Measurements from ENCODE around the gene PRRT3.

Gene PRRT3

DNA sequence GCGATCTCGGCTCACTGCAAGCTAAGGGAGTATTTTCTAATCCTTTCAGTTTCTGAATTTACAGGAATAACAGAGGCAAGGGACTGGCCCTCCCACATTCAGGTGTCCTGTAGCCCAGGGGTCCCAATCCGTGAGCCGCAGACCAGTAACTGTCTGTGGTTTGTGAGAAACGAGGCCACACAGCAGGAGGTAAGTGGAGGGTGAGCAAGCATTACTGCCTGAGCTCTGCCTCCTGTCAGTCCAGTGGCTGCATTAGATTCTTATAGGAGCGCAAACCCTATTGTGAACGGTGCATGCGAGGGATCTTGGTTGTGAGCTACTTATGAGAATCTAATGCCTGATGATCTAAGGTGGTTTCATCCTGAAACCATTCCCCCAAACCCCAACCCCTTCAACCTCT is 40.3 kb downstream of the PRRT3 start:
- no CpG with 5 or more reads among the region's 8 CpGs for WGBS (ENCODE audit: extremely low coverage, insufficient coverage, low lambda C conversion rate)
- no peak overlapping the region for H3K23ac ChIP-seq (ENCODE audit: low read length)
- no peak overlapping the region for H2AK5ac ChIP-seq (ENCODE audit: low read length)
- no peak overlapping the region for H4K8ac ChIP-seq (ENCODE audit: low read depth, low read length)
- H3K36me3 ChIP-seq (ENCODE audit: control insufficient read depth, insufficient read depth, low read length): no peaks in the 10 kb centered on the region
- H3K4me1 ChIP-seq (ENCODE audit: control insufficient read depth, low read depth, low read length): peaks cover 2% of the 10 kb centered on the region
- H3K27ac ChIP-seq (ENCODE audit: low read depth, low read length): no peak overlapping the region
- no peaks in the 10 kb centered on the region for H3K79me2 ChIP-seq (ENCODE audit: control insufficient read depth, insufficient read depth, low read length)
- no peak for DNase-seq
- H2BK5ac ChIP-seq (ENCODE audit: low read length): no peak overlapping the region
- no peak overlapping the region for H3K56ac ChIP-seq (ENCODE audit: low read length)
- no peak overlapping the region for H3K4ac ChIP-seq (ENCODE audit: low read depth, low read length)
- H2BK120ac ChIP-seq (ENCODE audit: low read depth, low read length): no peak overlapping the region
- H4K5ac ChIP-seq (ENCODE audit: low read length): no peak overlapping the region
- no peak overlapping the region for H3K9ac ChIP-seq (ENCODE audit: low read length)
- H3K79me1 ChIP-seq (ENCODE audit: low read length): no peaks in the 10 kb centered on the region
- no peak overlapping the region for H3K4me3 ChIP-seq (ENCODE audit: low read length)
- no peaks in the 10 kb centered on the region for H3K27me3 ChIP-seq (ENCODE audit: insufficient read depth, low read length, poor library complexity)
- no peak overlapping the region for H3K4me2 ChIP-seq (ENCODE audit: low read length)
- no peak overlapping the region for H3K18ac ChIP-seq (ENCODE audit: low read length)
- no peak overlapping the region for H2BK15ac ChIP-seq (replicated peaks; ENCODE audit: low read depth)

DNA sequence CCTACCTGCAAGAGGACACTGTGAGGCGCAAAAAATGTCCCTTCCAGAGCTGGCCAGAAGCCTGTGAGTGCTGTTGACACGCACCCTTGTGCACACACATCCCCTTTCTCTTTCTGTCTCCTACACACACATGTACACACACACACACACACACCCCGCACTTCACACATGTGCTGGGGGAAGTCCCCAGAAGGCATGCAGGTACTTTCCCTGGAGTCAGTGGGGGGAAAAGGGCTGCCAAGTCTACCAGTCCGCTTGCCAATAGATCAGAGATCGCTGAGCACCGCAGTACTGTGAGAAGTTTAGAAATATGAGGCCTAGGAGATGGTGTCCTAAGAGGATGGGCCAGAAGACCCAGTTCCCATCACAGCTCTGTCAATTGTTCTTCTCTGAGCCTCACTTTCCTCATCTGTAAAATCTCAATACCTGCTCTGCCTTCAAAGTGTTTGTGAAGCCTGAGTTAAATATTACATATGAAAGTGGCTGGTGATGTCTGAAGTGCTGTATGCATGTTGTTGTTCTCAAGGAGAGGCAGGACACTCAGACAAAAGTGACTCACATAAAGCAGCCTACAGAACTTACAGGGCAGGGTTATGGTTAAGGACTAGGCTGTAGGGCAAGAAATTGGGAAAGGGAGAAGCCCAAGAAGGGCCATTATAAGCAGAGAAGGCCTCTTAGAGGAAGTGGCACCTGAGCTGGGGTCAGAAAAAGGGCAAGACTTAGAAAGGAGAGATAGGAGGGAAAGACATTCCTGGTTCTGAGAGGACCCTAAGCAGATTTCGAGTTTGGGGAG is 42.8 kb downstream of the PRRT3 start:
- H4K8ac ChIP-seq (ENCODE audit: low read depth, low read length): no peak overlapping the region
- H2BK15ac ChIP-seq (replicated peaks; ENCODE audit: low read depth): no peak overlapping the region
- no peak overlapping the region for H4K5ac ChIP-seq (ENCODE audit: low read length)
- H3K4me1 ChIP-seq (ENCODE audit: control insufficient read depth, low read depth, low read length): no peaks in the 10 kb centered on the region
- H2AK5ac ChIP-seq (ENCODE audit: low read length): no peak overlapping the region
- no peak overlapping the region for H3K4me3 ChIP-seq (ENCODE audit: low read length)
- H3K9ac ChIP-seq (ENCODE audit: low read length): no peak overlapping the region
- WGBS (ENCODE audit: extremely low coverage, insufficient coverage, low lambda C conversion rate): no CpG with 5 or more reads among the region's 7 CpGs
- H3K4ac ChIP-seq (ENCODE audit: low read depth, low read length): no peak overlapping the region
- H2BK5ac ChIP-seq (ENCODE audit: low read length): no peak overlapping the region
- H3K27me3 ChIP-seq (ENCODE audit: insufficient read depth, low read length, poor library complexity): no peaks in the 10 kb centered on the region
- H3K4me2 ChIP-seq (ENCODE audit: low read length): no peak overlapping the region
- no peak overlapping the region for H3K27ac ChIP-seq (ENCODE audit: low read depth, low read length)
- no peaks in the 10 kb centered on the region for H3K79me1 ChIP-seq (ENCODE audit: low read length)
- no peaks in the 10 kb centered on the region for H3K36me3 ChIP-seq (ENCODE audit: control insufficient read depth, insufficient read depth, low read length)
- no peak overlapping the region for H3K56ac ChIP-seq (ENCODE audit: low read length)
- no peak overlapping the region for H2BK120ac ChIP-seq (ENCODE audit: low read depth, low read length)
- no peak overlapping the region for H3K23ac ChIP-seq (ENCODE audit: low read length)
- no peak overlapping the region for H3K18ac ChIP-seq (ENCODE audit: low read length)
- no peak for DNase-seq
- no peaks in the 10 kb centered on the region for H3K79me2 ChIP-seq (ENCODE audit: control insufficient read depth, insufficient read depth, low read length)

DNA sequence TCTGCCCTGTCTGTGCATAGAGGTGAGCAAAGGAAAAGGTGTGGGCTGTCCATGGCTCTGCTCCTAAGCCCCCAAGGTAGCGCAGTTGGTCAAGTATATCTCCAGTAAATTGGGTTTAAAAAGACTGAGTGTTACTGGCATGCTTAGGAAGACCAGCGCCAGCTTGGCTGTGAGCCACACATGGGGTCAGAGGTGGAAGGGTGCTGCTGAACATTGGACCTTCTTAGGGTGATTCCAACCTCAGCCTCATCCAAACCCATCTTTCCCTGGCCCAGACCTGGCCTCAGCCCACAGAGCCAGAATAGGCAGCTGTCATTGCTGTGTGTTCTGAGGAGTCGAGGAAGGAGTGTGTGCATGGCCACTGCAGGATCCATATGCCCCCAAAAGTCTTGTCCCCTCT is 43.9 kb downstream of the PRRT3 start:
- H3K79me1 ChIP-seq (ENCODE audit: low read length): no peaks in the 10 kb centered on the region

DNA sequence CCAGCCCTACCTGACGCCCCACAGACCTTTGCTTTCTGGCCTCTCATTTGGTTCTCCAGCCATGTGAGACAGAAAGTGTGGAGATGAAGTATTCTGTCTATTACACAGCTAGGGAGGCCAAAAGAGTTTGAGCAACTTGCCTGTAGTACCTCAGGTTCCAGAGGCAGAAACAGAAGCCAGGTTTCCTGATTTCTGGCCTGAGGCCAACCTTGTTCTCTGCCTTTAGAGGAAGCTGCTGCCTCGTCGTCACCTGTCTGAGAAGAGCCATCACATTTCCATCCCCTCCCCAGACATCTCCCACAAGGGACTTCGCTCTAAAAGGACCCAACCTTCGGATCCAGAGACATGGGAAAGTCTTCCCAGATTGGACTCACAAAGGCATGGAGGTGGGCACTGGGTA is 45.7 kb downstream of the PRRT3 start:
- Histone ChIP-seq H3K27ac (ENCODE audit: low read depth, low read length) (no peak overlapping the region), H3K18ac (ENCODE audit: low read length) (no peak overlapping the region), H3K79me2 (ENCODE audit: control insufficient read depth, insufficient read depth, low read length) (no peaks in the 10 kb centered on the region), H4K5ac (ENCODE audit: low read length) (no peak overlapping the region), H4K8ac (ENCODE audit: low read depth, low read length) (no peak overlapping the region), H3K9ac (ENCODE audit: low read length) (no peak overlapping the region), H2BK5ac (ENCODE audit: low read length) (no peak overlapping the region), H3K4ac (ENCODE audit: low read depth, low read length) (no peak overlapping the region), H3K23ac (ENCODE audit: low read length) (no peak overlapping the region), H2BK120ac (ENCODE audit: low read depth, low read length) (no peak overlapping the region), H2AK5ac (ENCODE audit: low read length) (no peak overlapping the region), H2BK15ac (replicated peaks; ENCODE audit: low read depth) (no peak overlapping the region), H3K4me2 (ENCODE audit: low read length) (no peak overlapping the region), H3K79me1 (ENCODE audit: low read length) (no peaks in the 10 kb centered on the region), H3K4me3 (ENCODE audit: low read length) (no peak overlapping the region), H3K56ac (ENCODE audit: low read length) (no peak overlapping the region), H3K36me3 (ENCODE audit: control insufficient read depth, insufficient read depth, low read length) (no peaks in the 10 kb centered on the region), H3K4me1 (ENCODE audit: control insufficient read depth, low read depth, low read length) (peaks cover 7% of the 10 kb centered on the region), H3K27me3 (ENCODE audit: insufficient read depth, low read length, poor library complexity) (no peaks in the 10 kb centered on the region)
- no peak for DNase-seq
- WGBS (ENCODE audit: extremely low coverage, insufficient coverage, low lambda C conversion rate): no CpG with 5 or more reads among the region's 5 CpGs

More for the DNA sequence above, 43.9 kb downstream of the PRRT3 start:
- Histone ChIP-seq H3K4me3 (ENCODE audit: low read length) (no peak overlapping the region), H2BK120ac (ENCODE audit: low read depth, low read length) (no peak overlapping the region), H3K4me1 (ENCODE audit: control insufficient read depth, low read depth, low read length) (peaks cover 2% of the 10 kb centered on the region), H3K56ac (ENCODE audit: low read length) (no peak overlapping the region), H2AK5ac (ENCODE audit: low read length) (no peak overlapping the region), H3K4me2 (ENCODE audit: low read length) (no peak overlapping the region), H3K27ac (ENCODE audit: low read depth, low read length) (no peak overlapping the region), H3K9ac (ENCODE audit: low read length) (no peak overlapping the region), H2BK5ac (ENCODE audit: low read length) (no peak overlapping the region), H3K18ac (ENCODE audit: low read length) (no peak overlapping the region), H4K5ac (ENCODE audit: low read length) (no peak overlapping the region), H3K4ac (ENCODE audit: low read depth, low read length) (no peak overlapping the region), H3K36me3 (ENCODE audit: control insufficient read depth, insufficient read depth, low read length) (no peaks in the 10 kb centered on the region), H4K8ac (ENCODE audit: low read depth, low read length) (no peak overlapping the region), H3K79me2 (ENCODE audit: control insufficient read depth, insufficient read depth, low read length) (no peaks in the 10 kb centered on the region), H2BK15ac (replicated peaks; ENCODE audit: low read depth) (no peak overlapping the region), H3K27me3 (ENCODE audit: insufficient read depth, low read length, poor library complexity) (no peaks in the 10 kb centered on the region), H3K23ac (ENCODE audit: low read length) (no peak overlapping the region)
- WGBS (ENCODE audit: extremely low coverage, insufficient coverage, low lambda C conversion rate): no CpG with 5 or more reads among the region's 3 CpGs
- DNase-seq: no peak

DNA sequence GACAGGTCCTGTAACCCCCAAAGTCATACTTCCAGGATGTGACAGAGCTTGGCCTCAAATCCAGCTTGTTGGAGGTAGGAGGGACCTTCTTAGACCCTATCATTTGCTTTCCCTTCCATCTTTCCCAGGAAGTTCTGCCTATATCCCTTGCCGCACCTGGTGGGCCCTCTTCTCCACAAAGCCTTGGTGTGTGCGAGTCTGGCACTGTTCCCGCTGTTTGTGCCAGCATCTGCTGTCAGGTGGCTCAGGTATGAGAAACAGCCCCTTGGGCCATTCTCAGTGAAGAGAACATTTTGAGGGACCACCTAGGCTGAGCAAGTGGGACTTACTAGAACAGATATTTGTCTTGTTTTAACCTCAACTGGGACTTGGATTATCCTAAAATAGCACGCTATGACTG is 48.3 kb downstream of the PRRT3 start:
- Histone ChIP-seq H3K4me2 (ENCODE audit: low read length) (no peak overlapping the region), H3K79me2 (ENCODE audit: control insufficient read depth, insufficient read depth, low read length) (no peaks in the 10 kb centered on the region), H3K9ac (ENCODE audit: low read length) (no peak overlapping the region), H3K36me3 (ENCODE audit: control insufficient read depth, insufficient read depth, low read length) (no peaks in the 10 kb centered on the region), H3K27me3 (ENCODE audit: insufficient read depth, low read length, poor library complexity) (no peaks in the 10 kb centered on the region), H3K4ac (ENCODE audit: low read depth, low read length) (no peak overlapping the region), H2AK5ac (ENCODE audit: low read length) (no peak overlapping the region), H4K5ac (ENCODE audit: low read length) (no peak overlapping the region), H2BK15ac (replicated peaks; ENCODE audit: low read depth) (no peak overlapping the region), H3K79me1 (ENCODE audit: low read length) (no peaks in the 10 kb centered on the region), H3K4me1 (ENCODE audit: control insufficient read depth, low read depth, low read length) (peaks cover 7% of the 10 kb centered on the region), H2BK5ac (ENCODE audit: low read length) (no peak overlapping the region), H3K27ac (ENCODE audit: low read depth, low read length) (no peak overlapping the region), H3K56ac (ENCODE audit: low read length) (peak overlapping the region; percentile 11), H4K8ac (ENCODE audit: low read depth, low read length) (no peak overlapping the region), H3K18ac (ENCODE audit: low read length) (no peak overlapping the region), H2BK120ac (ENCODE audit: low read depth, low read length) (no peak overlapping the region), H3K4me3 (ENCODE audit: low read length) (no peak overlapping the region), H3K23ac (ENCODE audit: low read length) (no peak overlapping the region)
- DNase-seq: no peak
- WGBS (ENCODE audit: extremely low coverage, insufficient coverage, low lambda C conversion rate): no CpG with 5 or more reads among the region's 4 CpGs

DNA sequence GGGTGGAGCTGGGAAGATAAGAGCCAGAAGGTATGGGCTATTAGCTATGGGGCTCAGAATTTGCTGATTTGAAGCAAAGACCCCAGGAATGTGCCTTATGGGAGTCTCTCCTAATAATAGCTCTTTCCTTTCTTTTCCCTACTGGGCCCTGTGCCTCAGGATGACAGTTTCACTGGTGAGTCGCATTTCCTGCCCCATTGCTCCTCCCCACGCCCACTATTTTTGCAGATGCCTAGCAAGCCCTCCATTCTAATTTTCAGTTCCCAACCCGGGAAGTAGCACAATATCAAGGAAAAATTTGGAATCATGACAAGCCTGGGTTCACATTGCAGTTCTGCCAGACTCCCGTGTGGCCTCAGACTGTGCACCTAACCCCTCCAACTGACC is 49.0 kb downstream of the PRRT3 start:
- no peak overlapping the region for H2BK5ac ChIP-seq (ENCODE audit: low read length)
- H4K5ac ChIP-seq (ENCODE audit: low read length): no peak overlapping the region
- H3K23ac ChIP-seq (ENCODE audit: low read length): no peak overlapping the region
- no peak overlapping the region for H4K8ac ChIP-seq (ENCODE audit: low read depth, low read length)
- no peak overlapping the region for H2BK15ac ChIP-seq (replicated peaks; ENCODE audit: low read depth)
- no peaks in the 10 kb centered on the region for H3K27me3 ChIP-seq (ENCODE audit: insufficient read depth, low read length, poor library complexity)
- peak overlapping the region; percentile 37 for H3K9ac ChIP-seq (ENCODE audit: low read length)
- no peak for DNase-seq
- H3K4ac ChIP-seq (ENCODE audit: low read depth, low read length): no peak overlapping the region
- H3K18ac ChIP-seq (ENCODE audit: low read length): no peak overlapping the region
- no peak overlapping the region for H3K27ac ChIP-seq (ENCODE audit: low read depth, low read length)
- no peak overlapping the region for H2BK120ac ChIP-seq (ENCODE audit: low read depth, low read length)
- no peak overlapping the region for H3K4me2 ChIP-seq (ENCODE audit: low read length)
- peaks cover 7% of the 10 kb centered on the region for H3K4me1 ChIP-seq (ENCODE audit: control insufficient read depth, low read depth, low read length)
- no peaks in the 10 kb centered on the region for H3K79me1 ChIP-seq (ENCODE audit: low read length)
- no peak overlapping the region for H3K4me3 ChIP-seq (ENCODE audit: low read length)
- no CpG with 5 or more reads among the region's 4 CpGs for WGBS (ENCODE audit: extremely low coverage, insufficient coverage, low lambda C conversion rate)
- no peaks in the 10 kb centered on the region for H3K79me2 ChIP-seq (ENCODE audit: control insufficient read depth, insufficient read depth, low read length)
- peak overlapping the region; percentile 25 for H3K56ac ChIP-seq (ENCODE audit: low read length)
- H2AK5ac ChIP-seq (ENCODE audit: low read length): no peak overlapping the region
- H3K36me3 ChIP-seq (ENCODE audit: control insufficient read depth, insufficient read depth, low read length): no peaks in the 10 kb centered on the region
